ACHN (cell line): Measurements from ENCODE around the gene ARGLU1.
A peak's percentile ranks its signal among the peaks of the same experiment; 100 is the strongest.

Experiments used
- DNase-seq: peaks from one replicate; pipeline ENCODE4 v3.0.0-alpha.2; 2015
- in situ Hi-C: cut with HindIII; loops from 2 replicates; pipeline ENCODE4 v1.10.0; 2017; ENCODE audit warnings: low sequenced_read_pairs, low pct_ligation_motif_present, low pct_unique_long_range_greater_than_20kb

The ARGLU1 gene

DNA sequence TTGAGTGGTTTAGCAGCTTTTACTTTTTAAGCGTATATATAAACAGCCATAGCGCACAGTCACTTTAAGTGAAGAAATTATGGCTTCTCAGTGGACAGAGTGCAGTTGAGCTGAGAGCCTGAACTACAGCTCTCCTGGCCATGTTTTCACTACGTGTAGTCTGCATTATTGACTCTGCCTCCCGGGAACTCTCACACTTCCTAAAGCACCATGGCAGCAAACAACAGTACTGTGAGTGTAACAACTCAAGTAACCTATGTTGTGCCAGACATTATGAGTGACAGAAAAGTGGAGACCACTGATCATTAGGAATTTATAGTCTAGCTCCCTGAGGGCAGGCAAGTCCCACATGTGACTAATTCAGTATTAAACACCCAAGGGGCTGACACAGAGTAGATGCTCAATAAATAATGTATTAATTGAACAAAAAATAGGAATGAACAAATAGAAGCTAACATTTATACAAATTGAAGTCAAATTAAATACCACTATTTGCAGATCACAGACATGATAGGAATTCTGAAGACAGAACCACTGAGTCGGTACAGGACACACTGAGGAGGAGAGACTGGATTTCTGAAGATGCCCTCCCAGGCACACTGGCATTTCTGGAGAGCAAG, 52.2 kb downstream of the ARGLU1 start:
- in situ Hi-C loops = no loop called here
- no peak for DNase-seq

DNA sequence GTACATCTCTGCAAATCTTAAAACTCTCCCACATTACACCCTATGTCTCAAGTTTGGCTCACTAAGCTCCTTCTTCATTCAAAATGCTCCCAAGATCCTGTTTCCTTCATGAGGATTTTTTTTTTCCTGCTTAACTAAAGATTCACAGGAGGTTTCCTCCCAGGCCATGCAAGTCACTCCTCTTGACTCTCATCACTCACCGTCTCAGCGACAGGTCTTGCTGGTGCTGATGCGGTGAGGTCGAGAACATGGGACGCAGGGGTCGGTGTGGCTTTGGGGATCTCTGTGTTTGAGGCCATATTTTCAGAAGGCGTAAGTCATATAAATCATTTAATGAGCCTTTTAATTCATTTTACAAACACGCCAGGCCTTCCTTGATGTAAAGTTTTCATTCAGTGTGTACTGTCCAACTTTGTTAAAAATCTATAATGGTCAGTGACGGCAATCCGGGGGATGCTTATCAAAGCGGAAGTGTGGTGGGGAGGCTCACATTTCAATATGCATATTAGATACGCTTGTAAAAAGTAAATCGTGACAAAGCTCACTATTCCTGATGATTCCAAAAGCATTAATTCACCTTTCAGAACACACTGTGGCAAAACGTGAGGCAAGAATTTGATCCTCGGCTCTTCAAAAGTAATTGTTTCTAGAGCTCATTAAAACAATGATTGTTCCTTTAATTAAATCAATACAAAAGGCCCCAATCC, 52.9 kb downstream of the ARGLU1 start:
- in situ Hi-C loops = no loop called here
- no peak for DNase-seq

DNA sequence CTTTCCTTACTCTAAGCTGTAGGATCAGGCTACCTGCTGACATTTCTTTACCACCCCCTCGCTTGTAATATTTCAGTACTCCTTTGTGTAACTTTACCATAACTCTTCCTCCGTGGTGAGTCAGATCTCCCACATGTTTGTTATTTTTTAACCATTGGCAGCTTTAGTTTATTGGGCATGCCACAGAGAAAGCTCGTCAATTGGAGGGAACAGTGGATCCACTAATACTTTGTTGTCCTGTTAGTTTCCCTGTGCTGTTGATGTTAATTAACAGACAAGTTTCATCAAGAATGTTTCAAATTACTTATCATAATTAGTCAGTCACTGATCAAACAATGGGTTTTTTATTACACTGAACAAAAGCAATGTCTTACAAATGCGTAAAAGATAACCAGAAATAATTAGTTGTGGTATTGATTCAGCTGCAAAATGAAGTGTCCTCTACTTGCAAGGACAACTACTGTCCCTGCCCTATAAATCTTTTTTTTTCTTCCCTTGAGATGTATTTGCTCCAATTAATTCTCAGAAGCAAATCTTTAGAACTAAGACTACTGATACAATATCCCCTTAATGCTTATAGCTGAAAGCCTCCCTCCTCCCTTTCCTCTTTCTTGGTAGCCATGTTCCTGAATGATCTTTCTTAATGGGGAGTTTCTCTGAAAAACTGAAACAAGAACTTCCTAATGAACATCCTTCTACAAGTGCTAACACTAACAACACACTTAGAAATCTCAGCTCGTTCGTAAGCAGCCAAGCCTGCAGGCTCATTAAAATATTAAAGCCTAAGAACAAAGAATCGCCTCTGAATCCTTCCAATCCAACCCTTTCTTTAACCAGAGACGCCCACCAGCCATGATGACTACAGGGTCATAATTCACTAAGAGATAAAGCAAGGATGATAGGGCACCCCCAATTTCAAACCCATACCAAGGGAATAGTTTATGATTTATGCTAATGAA, 54.6 kb downstream of the ARGLU1 start:
- peak; percentile 41 for DNase-seq

DNA sequence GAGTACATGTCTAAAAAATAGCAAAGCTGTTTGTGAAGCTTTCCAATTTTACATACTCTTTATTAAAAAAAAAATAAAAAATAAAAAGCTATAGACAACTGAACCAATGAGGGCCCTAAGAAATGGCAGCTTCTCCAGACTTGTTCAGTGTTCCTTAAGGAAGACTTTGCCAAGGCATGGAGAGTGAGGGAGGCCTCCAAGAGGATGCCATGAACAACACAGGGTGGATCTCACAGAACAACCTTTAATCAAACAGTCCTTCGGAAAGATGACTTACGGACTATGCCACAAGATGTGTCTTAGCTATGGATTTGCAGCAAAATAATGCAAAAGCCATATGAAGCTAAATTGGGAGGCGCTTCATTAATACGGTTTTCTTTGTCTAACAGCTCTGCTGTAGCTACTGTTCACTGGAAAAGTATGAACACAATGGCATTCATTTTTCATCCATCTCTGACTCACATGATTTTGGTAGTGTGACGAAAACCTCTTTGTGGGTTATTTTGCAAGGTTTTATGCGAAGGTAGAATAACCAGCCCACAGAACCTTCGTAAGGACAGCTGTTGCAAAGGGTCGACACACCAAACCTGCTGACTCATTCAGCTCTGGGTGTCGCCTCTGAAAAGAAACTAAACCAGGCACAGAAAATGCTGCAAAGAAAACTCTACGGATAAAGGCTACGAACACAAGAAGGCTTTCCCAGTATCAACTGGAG, 60.2 kb downstream of the ARGLU1 start:
- peak; percentile 6 for DNase-seq
- in situ Hi-C loops = no loop called here

More for the DNA sequence above, 54.6 kb downstream of the ARGLU1 start:
- in situ Hi-C loops = no loop called here

DNA sequence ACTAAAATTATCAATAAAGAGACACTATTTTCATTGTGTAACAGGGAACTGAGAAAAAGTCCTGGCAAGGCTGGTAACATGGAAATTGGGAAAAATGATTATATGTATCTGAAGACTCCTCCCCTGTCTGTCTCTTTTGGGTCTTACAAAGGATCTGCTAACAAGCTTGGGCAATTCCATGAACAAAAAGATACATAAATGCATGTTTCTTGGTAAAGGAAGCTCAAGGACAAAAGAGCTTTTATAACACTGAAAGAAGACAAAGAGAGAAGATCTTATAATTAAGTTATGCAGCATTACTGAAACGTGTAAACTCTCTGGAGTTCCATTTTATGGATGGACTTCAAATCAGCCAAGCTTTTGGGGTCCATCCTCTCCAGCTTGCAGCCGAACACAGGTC, 61.7 kb downstream of the ARGLU1 start:
- DNase-seq = no peak
- in situ Hi-C loops = no loop called here

DNA sequence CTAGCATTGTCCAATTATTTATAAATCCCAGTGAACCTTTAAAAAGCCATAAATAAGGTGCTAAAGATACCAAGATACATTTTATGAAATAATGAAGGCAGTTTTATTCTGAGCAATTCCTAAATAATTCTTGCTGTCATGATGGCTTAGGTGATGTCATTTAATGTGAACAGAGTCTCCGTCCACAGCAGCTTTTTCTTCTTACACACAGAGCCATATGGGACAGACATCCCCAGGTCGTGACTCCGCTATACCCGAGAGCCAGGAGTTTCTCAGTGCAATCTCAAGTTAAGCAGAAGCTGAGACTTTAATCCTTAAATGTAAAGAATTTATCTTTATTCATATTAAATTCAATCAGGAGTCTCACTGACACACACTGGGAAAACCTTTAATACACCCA, 62.2 kb downstream of the ARGLU1 start:
- DNase-seq = no peak
- in situ Hi-C loops = no loop called here

DNA sequence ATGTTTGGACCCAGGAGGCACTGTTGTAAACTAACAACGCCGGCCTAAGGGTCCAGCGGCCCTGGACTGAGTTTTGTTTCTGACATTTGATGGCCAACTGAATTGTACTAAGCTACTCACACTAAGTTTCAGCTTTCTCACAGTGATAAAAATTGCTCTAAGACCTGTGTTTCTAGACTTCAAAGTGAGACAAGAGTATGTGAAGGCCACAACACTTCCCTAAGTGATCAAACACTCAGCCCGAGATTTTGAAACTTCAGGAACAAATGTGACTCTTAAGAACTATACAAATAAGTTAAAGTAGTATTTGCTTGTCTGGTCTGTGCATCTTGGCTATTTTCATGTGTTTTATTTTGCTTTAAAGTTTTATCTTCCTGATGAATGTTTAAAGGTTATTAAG, 62.6 kb downstream of the ARGLU1 start:
- in situ Hi-C loops = no loop called here
- DNase-seq = no peak

DNA sequence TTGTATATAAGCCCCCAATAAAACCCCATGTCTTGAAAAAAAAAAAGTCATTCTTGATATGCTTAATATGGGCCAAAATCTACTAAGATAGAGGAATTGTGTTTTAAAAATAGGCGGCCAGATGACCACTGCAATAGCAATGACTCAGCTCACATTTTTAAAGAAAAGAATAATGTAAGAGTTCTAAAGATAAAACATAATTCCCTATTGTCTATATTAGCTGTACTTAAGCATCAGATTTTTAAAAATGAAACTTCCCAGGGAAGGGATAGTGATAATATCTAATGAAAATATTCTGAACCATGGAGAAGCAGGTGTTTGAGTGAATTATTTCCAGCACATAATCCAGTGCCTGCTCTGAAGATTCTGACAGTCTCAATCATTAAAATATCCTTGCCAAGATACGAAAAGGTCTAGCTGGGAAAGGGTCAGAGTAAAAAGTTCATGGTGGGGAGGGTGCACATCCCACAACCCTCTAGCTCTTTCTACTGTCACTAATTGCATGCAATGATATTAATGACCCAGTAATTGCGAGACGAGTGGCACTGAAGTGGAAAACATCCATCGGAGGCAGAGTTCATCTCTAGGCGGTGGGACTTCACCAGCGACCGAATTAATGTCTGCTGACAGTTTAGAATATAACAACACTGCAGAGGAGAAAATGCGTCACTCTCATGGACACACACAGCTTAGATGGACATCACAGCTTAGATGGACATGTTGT, 64.0 kb downstream of the ARGLU1 start:
- in situ Hi-C loops = no loop called here
- DNase-seq = no peak

DNA sequence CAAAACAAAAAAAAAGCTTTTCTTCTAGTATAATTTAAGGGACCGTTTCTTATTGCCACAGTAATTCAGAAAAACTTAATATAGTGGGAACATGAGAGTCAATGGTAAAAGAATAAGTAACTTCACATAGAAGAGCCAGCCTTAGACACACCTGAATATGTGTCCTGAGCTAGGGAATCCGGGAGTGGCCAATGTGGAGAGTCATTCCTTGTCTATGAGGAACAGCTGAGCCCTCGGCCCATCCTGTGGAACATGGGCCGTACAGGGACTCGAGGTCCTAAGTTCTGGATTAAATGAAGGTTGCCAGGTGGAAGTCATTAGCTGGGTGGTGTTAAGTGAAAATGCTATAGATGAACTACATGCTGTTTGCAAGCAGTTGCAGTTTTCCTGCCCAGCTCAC, 64.7 kb downstream of the ARGLU1 start:
- no peak for DNase-seq

DNA sequence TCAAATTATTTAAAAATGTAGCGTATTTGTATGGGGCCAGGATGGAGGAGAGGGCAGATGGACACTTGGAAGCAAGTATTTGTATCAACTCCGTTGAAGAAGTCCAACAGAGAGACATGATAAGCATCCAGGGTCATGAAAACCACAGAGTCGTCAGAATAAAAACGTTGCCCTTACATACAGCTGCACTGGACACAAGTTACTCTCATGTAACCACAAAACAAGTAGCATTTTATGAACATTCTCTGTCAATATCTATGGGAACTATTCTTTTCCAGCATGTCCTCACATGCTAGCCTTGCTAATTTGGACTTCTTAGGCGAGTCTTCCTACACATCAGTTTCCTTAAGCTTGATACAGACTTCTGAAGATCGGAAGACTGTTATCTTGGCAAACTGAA, 67.5 kb downstream of the ARGLU1 start:
- in situ Hi-C loops = no loop called here
- DNase-seq = no peak

More for the DNA sequence above, 64.7 kb downstream of the ARGLU1 start:
- in situ Hi-C loops = no loop called here

DNA sequence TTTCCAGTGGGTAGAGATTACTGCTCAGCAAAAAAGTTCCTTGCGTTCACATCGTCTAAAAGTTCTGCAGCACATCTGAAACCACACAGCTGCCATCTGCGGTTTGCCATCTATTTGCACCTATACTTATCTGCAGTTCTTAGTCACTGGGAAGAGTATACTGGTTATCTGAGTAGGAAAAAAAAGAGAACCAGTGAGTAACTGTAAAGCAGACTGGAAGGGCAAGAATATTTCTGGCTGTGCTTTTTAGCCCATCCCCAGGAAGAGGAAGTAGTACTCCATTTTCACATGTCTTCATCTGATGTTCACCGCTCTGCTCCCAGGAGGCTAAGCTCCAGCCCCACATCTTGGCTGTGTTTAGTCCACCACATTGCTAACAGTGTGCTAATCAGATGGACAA, 68.0 kb downstream of the ARGLU1 start:
- in situ Hi-C loops = no loop called here

DNA sequence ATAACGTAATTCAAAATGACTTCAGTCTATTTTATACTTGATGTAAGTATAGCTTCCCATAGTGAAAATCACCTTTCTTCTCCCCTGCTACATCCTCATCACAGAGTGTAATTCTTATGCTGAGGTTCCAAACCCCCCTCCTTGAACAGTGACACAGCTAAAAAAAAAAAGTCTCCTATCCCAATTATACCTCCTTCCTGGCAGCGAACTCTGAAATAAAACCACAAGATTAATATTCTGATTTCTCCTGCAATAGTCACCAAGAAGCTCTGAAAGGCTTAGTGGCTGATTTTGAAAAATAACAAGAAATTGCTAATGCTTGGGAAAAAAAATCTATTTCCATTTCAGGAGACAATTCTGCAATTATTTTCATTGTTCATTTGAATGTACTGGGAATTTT, 68.8 kb downstream of the ARGLU1 start:
- DNase-seq = no peak
- in situ Hi-C loops = no loop called here

More for the DNA sequence above, 68.0 kb downstream of the ARGLU1 start:
- no peak for DNase-seq

DNA sequence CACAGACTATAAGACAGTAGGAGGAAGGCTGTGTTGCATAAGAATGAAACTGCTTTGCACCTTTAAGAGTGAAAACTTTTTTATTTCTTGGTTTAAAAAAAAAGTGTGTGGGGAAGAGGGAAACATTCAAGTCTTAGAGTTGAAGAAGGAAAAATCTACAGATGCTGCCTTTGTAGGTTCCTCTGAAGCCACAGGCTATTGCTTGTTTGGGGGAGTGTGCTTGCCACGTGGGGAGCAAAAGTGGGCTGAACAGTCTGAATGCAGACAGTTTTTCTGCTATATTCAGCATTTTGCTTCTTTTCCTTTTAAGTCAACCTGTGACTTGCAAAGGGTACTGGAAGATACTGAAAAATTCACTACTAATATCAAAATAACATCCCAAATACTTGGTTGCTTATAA, 69.4 kb downstream of the ARGLU1 start:
- no peak for DNase-seq
- in situ Hi-C loops = no loop called here

DNA sequence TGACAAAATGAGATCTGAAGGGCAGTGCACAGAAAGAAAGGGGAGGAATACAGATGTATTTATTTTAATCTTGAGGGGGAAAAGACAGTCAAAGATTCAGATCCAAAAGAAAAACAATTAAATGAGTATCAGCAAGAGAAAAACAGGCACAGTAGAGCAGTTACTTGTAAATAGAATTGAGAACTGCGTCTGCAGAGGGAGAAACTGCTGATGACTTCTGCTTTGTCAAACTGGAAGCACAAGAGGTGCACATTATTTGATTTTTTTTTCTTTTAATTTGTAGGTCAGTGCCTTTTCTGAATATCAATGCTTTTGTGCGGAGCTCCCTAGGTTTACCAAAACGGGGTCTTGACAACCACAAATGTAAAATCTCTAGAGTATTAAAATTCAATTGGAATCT, 69.8 kb downstream of the ARGLU1 start:
- DNase-seq = no peak
- in situ Hi-C loops = no loop called here

DNA sequence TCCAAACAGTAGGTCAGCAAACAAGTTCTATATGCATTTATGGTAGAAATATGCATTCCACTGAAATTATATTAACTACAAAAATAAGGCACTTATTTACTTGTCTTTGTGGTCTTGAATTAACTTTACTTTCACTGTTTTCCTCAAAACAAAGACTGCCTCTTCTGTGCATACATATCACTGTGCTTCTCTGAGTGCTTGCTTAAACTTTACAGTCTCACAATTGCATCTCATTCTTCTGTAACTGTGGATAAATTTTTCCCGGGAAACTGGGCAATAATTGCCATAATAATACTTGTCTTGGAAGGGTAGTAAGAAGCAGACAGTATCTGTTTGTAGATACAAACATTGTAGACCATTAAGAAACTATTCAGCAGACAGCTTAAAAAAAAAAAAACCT, 70.9 kb downstream of the ARGLU1 start:
- in situ Hi-C loops = no loop called here
- no peak for DNase-seq

DNA sequence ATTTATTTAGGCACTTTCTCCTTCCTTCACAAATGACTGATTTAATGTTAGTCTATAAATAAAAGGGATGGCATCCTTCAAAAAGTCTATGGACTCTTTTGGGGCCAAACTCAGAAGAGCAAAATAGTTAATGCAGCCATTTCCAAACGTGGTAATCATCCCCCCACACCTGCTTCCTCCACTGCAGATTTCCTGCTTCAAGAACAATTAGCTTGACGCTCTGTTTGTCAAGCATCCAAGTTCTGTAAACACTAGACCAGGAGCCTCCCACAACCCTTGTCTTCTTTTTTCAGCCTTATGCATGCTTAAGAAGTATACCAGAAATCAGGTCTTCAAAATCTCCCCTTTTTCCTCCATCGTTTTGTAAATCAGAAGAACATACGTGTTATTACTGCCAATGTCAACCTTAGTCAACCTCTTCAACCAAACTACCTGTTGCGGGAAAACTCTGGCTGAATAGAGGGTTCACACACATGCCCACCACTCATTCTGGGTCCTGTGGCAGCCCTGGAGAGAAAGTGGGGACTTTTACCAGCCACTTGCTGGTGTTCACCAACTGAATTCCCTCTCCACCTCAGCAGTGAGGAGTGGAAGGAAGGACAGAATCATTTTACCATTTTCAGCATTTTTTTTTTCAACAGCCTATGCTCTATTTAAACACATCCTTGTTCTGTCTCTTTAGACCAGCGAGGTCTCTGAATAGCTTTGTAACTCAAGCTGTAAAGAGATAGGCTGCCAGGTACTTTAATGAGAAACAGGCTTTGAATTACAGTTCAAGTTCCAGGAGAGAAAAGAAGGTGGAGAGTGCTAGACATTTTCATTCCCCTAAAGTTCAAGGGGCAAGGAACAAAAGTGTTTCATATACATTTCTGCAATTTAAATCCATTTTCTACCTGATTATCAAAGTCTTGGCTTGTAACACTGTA, 71.6 kb downstream of the ARGLU1 start:
- in situ Hi-C loops = no loop called here

DNA sequence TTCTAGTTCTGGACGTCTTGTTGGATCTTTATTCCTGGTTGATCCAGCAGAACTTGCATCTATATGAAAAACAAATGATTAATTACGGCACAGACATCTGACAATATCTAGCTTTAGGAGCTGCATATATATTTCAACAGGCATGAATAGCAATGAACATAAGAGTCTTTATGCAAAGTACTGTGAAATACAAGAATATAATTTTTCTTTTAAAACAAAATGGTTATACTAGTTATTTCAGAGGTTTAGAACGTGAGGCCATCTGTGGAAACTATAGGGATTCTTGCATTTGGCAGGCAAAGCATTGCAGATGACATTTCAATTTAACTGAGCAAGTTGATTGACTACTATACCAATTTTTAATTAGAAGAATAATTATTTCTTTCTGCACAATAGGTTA, 73.0 kb downstream of the ARGLU1 start:
- in situ Hi-C loops = no loop called here
- no peak for DNase-seq

More for the DNA sequence above, 71.6 kb downstream of the ARGLU1 start:
- no peak for DNase-seq
